Neural cell (in vitro differentiated cells): ENCODE data around the gene RPS6KC1.
"Not testable (repeated sequence)": the region's sequence is repeated elsewhere in the genome, so short reads cannot be mapped to it uniquely, and the experiment has no call there.

Experiments
- CTCF ChIP-seq: fragments of 450-650 bp; IDR thresholded peaks from 2 replicates; pipeline ENCODE4 v1.5.1; 2014; ENCODE audit warnings: antibody characterized with exemption, mild to moderate bottlenecking, moderate library complexity; ENCODE audit not compliant: poor library complexity, severe bottlenecking
- EP300 ChIP-seq: fragments of 450-650 bp; conservative IDR thresholded peaks from 2 replicates; pipeline ENCODE4 v1.6.1; 2014; ENCODE audit warnings: antibody characterized with exemption, mild to moderate bottlenecking, moderate library complexity; ENCODE audit not compliant: poor library complexity, severe bottlenecking
- EZH2 ChIP-seq: fragments of 200-600, 300-800 bp; shearing (Covaris generic), sonication (generic); IDR thresholded peaks from 2 replicates; pipeline ENCODE4 v1.6.1; 2014; ENCODE audit warnings: antibody characterized with exemption, low read length, borderline replicate concordance, mild to moderate bottlenecking; ENCODE audit not compliant: insufficient read depth, poor library complexity, severe bottlenecking
- RAD21 ChIP-seq: fragments of 450-650 bp; conservative IDR thresholded peaks from 2 replicates; pipeline ENCODE4 v1.6.1; 2014; ENCODE audit warnings: antibody characterized with exemption, mild to moderate bottlenecking, moderate library complexity

- TF ChIP-seq EZH2, RAD21, CTCF, EP300: not testable (repeated sequence)
Observed at GRCh38 chr1:213196328-213197054, 145.4 kb downstream of the RPS6KC1 start.
